GM21367 (cell line): ENCODE measurements around the gene TIMM23.

Source experiments
- ATAC-seq: cut with Tn5 transposase; IDR thresholded peaks from one replicate; pipeline ENCODE4 v1.9.1; 2021; ENCODE audit not compliant: unreplicated experiment

Gene TIMM23

GRCh38 chr10:46052057-46052790 is 79.9 kb downstream of the TIMM23 start:
- no peak for ATAC-seq

- no peak for ATAC-seq
Observed at GRCh38 chr10:46052791-46053375, 80.6 kb downstream of the TIMM23 start.
